HG03378 (cell line): ENCODE results near the gene CD1C.
"Not testable (repeated sequence)": the region's sequence is repeated elsewhere in the genome, so short reads cannot be mapped to it uniquely, and the experiment has no call there.

Source experiments
- ATAC-seq: cut with Tn5 transposase; IDR thresholded peaks from one replicate; pipeline ENCODE4 v1.9.1; 2021; ENCODE audit warnings: mild to moderate bottlenecking, moderate library complexity; ENCODE audit not compliant: unreplicated experiment

CD1C gene

GRCh38 chr1:158327481-158327880, 37.8 kb downstream of the CD1C start:
- ATAC-seq, result no peak

DNA sequence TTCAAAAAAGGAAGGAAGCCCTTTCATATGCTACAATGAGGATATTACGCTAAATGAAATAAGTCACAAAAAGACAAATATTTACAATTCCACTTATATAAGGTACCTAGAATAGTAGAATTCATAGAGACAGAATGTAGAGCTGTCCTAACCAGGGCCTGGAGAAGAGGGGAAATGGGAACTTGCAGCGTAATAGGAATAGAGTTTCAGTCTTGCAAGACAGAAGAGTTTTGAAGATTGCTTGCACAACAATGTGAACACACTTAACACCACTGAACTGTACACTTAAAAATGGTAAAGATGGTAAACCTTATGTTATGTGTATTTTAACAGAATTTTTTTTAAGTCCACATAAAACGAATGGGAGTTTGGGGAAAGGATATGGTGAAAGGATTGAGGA, 38.7 kb downstream of the CD1C start:
- ATAC-seq, result no peak

DNA sequence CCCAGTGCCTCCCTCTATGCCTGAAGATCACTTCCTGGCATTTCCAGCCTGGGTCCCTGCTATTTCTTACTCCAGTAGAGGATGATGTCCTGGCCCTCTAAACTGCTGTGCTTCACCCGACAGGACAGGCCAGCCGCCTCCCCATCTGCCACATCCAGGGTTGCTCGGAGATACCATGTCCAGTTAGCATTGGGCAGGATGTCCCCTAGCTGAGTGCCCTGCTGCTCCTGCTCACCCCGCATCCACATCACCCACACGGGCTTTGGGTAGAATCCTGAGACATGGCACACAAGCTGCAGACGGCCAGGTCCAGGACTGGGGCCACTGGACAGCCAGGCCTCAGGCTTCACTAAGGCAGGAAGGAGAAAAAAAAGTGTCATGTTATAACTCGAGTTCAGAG, 39.6 kb downstream of the CD1C start:
- ATAC-seq, result no peak

DNA sequence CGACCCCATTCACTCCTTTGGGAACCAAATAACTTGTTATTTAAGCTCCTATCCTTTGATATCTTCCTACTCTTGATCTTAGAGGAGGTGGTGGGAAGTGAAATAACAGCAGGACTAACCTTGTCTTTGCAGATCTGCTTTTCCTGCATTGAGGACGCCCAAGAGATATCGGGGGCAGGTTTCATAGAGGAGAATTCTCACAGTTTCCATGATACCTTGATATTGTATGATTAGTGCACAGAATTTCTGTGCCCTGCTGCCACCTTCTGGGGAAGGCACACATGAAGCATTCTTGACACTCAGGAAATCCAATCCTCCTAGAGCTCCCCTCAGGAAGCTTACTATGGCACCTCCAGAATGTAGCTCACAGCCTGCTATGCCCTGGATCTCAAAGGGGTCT, 40.0 kb downstream of the CD1C start:
- no peak for ATAC-seq

DNA sequence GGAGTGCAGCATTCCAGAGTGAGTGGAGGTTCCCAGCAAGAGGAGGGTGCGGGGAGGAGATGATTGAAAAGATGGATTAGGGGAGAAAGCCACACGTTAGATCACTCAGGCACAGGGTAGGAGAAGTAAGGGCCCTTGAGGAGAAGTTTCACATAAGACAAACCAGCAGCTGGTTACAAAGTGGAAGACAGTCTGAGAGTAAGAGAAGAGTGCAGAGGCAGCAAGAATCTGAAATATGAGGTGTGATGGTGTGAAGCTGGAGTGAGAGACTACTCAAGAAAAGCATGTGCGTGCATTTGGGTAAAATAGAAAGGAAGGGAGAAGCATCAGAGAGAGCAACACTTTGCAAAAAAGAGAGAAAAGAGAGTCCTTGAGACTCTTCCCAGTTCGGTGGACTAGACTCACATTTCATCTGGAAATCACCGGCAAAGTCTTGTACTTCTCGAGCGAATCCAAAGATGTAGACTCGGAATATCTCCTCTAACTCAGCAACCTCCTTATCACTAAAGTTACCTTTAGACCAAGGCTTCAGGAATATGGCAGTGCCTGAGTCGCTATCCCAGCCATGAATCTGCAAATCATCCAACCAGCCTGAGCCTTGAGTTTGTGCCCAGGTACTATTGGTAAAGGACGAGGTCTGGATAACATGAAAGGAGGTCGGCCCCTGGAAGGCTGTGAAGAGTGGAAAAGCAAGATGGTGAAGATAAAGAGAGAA, 40.8 kb downstream of the CD1C start:
- ATAC-seq, result no peak

- no peak for ATAC-seq
These were observed 41.3 kb downstream of the CD1C start for GRCh38 chr1:158331106-158331425.

DNA sequence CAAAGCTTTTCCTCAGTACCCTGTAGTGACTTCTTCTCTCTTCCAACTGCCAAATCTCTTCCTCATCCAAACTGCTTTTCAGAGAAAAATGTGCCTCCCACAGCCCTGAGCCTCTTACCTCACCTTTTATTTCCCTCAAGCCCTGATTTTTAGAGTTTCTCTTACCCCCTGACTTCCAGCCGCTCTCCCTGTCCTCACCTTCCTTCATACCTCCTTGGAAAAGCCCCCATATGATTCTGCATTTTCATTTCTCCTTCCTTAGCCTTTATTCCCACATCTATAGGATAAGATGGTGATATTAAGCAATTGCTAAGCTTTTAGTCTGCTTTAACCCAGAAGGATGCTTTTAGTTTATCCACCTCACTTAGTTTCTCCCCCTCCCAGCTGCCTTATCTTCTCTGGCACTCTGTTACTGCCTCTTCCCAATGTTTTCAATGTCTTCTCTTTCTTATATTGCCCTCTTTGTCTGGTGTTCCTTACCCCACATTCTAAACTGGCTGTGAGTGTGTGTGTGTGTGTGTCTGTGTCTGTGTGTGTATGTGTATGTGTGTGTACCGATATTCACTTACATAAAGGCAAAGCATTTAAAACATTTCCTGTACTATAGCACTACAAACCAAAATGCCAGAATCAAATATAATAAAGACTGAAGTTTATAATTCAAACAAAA, 41.9 kb downstream of the CD1C start, which contains the start of gene CD1B:
Gene CD1B (minus strand): TSS at position 51 of the 670 bp plus-strand sequence. CDS start 108 bp downstream, outside the sequence.
- ATAC-seq, result no peak

DNA sequence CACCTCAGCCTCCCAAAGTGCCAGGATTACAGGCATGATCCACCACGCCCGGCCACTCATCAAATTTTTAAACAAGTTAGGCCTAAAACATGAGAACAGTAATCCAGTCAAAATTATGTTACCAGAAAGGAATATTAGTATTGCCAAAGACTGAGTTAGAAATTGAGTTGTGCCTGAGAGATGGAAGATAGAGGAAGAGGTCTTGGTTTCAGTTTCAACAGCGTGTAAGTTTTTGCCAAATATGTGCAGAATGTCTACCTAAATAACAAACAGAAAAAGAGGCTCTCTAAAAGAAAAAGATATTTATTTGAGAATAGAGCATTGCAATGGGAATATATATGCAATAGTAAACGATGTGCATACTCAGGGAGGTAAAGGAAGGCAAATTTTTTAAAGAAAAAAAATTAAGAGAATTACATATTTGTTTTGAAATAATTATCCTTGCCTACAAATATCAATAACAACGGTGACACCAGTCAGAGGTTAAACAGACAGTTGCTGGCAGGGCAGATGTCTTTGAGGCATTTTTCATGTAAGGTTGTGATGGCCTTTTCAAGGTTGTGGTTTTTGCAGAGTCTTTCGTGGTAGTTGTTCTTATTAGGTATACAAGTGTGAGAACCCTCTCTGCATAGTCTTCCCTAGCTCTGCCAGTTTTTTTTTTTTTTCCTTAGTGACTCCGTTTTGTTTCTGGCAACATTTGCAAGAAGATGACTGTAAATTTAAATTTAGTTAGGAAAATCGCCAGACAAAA, 43.9 kb downstream of the CD1C start:
- ATAC-seq, result no peak

- no peak for ATAC-seq
These were observed 44.9 kb downstream of the CD1C start for GRCh38 chr1:158334526-158335212.

DNA sequence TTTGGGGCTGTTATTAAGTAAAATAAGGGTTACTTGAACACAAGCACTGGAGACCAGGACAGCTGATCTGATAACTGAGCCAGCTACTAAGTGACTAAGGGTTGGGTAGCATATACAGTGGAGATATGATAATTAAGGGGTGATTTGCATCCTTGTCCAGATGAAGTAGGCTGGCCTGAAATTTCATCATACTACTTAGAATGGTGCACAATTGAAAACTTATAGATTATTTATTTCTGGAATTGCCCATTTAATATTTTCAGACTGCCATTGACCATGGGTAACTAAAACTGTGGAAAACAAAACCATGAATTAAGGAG, 45.5 kb downstream of the CD1C start:
- ATAC-seq, result no peak

DNA sequence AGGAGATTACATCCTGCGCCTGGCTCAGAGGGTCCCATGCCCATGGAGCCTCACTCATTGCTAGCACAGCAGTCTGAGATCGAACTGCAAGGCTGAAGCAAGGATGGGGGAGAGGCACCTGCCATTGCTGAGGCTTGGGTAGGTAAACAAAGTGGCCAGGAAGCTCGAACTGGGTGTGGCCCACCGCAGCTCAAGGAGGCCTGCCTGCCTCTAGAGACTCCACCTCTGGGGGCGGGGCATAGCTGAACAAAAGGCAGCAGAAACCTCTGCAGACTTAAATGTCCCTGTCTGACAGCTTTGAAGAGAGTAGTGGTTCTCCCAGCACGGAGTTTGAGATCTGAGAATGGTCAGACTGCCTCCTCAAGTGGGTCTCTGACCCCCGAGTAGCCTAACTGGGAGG, 46.7 kb downstream of the CD1C start:
- not testable (repeated sequence) for ATAC-seq
